AG09309 (cell line): ENCODE results near the gene CDK14.

Experiments
- DNase-seq: peaks from one replicate; pipeline ENCODE4 v3.0.0-alpha.2; 2010; ENCODE audit warnings: low read depth
- H3K4me3 ChIP-seq: 2 replicates; pipeline ENCODE4 v1.5.1; 2011; ENCODE audit warnings: mild to moderate bottlenecking, low read depth, low read length, moderate library complexity; ENCODE audit not compliant: control insufficient read depth
- CTCF ChIP-seq: IDR thresholded peaks from 2 replicates; pipeline ENCODE4 v1.5.1; 2011; ENCODE audit warnings: mild to moderate bottlenecking, low read depth, low read length, inconsistent platforms; ENCODE audit not compliant: insufficient read depth, control insufficient read depth; ENCODE audit errors: missing control alignments

The CDK14 gene

GRCh38 chr7:91242097-91242844, 646.1 kb downstream of the CDK14 start:
- DNase-seq, result no peak
- TF ChIP-seq CTCF, result no peak
- H3K4me3 ChIP-seq, result no peak overlapping the region

GRCh38 chr7:91243591-91244301, 647.6 kb downstream of the CDK14 start:
- no peak for TF ChIP-seq CTCF
- H3K4me3 ChIP-seq, result no peak overlapping the region
- DNase-seq, result no peak

GRCh38 chr7:91247500-91247899, 651.4 kb downstream of the CDK14 start:
- no peak overlapping the region for H3K4me3 ChIP-seq
- no peak for TF ChIP-seq CTCF
- no peak for DNase-seq

GRCh38 chr7:91248996-91249395, 652.9 kb downstream of the CDK14 start:
- DNase-seq, result no peak
- no peak for TF ChIP-seq CTCF
- no peak overlapping the region for H3K4me3 ChIP-seq

GRCh38 chr7:91249506-91250233, 653.5 kb downstream of the CDK14 start:
- no peak overlapping the region for H3K4me3 ChIP-seq
- DNase-seq, result no peak
- TF ChIP-seq CTCF, result no peak

GRCh38 chr7:91250706-91251105, 654.6 kb downstream of the CDK14 start:
- no peak overlapping the region for H3K4me3 ChIP-seq
- no peak for DNase-seq
- TF ChIP-seq CTCF, result no peak
